K562 (cell line): ENCODE data around the gene SEC31A. TPM values are rescaled to one million over a fixed set of nuclear protein-coding genes. Genes with fewer than 3 reads are reported as not detected.

Experiments used
- E2F6 ChIP-seq, 2 experiments: IDR thresholded peaks; 2 replicates each; pipeline ENCODE4 v1.6.1; 2011; ENCODE audit warnings: borderline replicate concordance in 1 of 2, control low read depth in 1 of 2, low read depth in 1 of 2, low read length in 1 of 2, mild to moderate bottlenecking in 1 of 2, mixed read lengths in 1 of 2, moderate library complexity in 1 of 2; ENCODE audit not compliant: insufficient read depth in 1 of 2, insufficient read length in 1 of 2, poor library complexity in 1 of 2, severe bottlenecking in 1 of 2; ENCODE audit errors: extremely low read depth in 1 of 2
- GATAD2B ChIP-seq: fragments of 450-650 bp; IDR thresholded peaks from 2 replicates; pipeline ENCODE4 v1.6.1; 2017; ENCODE audit warnings: mild to moderate bottlenecking, borderline replicate concordance
- MAZ ChIP-seq, 2 experiments: fragments of 450-650 bp in 1 of 2; sonication (generic) in 1 of 2; formaldehyde crosslinking; IDR thresholded peaks in 1 of 2; conservative IDR thresholded peaks in 1 of 2; 2 replicates each; pipeline versions ENCODE4 v1.4.0 to v1.5.0; 2020; ENCODE audit warnings: mild to moderate bottlenecking in 1 of 2, missing genetic modification reagents in 1 of 2
- MYNN ChIP-seq, 2 experiments: sonication (generic); formaldehyde crosslinking in 1 of 2; IDR thresholded peaks; 2 replicates each; pipeline versions ENCODE4 v1.5.0 to v1.6.1; 2016 to 2020; ENCODE audit warnings: antibody characterized with exemption in 1 of 2, missing genetic modification reagents in 1 of 2
- RAD21 ChIP-seq, 2 experiments: fragments of 250-450 bp in 1 of 2; fragments of 450-650 bp in 1 of 2; sonication (Bioruptor Pico) in 1 of 2; formaldehyde crosslinking in 1 of 2; IDR thresholded peaks in 1 of 2; conservative IDR thresholded peaks in 1 of 2; 2 replicates each; pipeline versions ENCODE4 v1.4.0 to v1.8.0; 2020 to 2022; ENCODE audit warnings: mild to moderate bottlenecking in 2 of 2, moderate library complexity in 1 of 2
- REST ChIP-seq, 2 experiments: fragments of 450-650 bp; formaldehyde crosslinking in 1 of 2; IDR thresholded peaks; 2 replicates each; pipeline versions ENCODE4 v1.4.0 to v1.6.1; 2014 to 2020; ENCODE audit warnings: mild to moderate bottlenecking in 2 of 2, borderline replicate concordance in 1 of 2, low read depth in 1 of 2
- SIN3B ChIP-seq: fragments of 450-650 bp; IDR thresholded peaks from 2 replicates; pipeline ENCODE4 v1.6.1; 2017; ENCODE audit warnings: low read depth, mild to moderate bottlenecking, moderate library complexity
- SMAD3 ChIP-seq: fragments of 450-650 bp; formaldehyde crosslinking; conservative IDR thresholded peaks from 2 replicates; pipeline ENCODE4 v1.4.0; 2020; ENCODE audit warnings: mild to moderate bottlenecking
- UBTF ChIP-seq, 2 experiments: IDR thresholded peaks; 2 replicates each; pipeline ENCODE4 v1.6.1; 2012; ENCODE audit warnings: improper control_type of control experiment in 2 of 2, low read depth in 2 of 2, low read length in 2 of 2, borderline replicate concordance in 1 of 2
- ZFPM2 ChIP-seq: fragments of 250-450 bp; sonication (Bioruptor Pico); IDR thresholded peaks from 2 replicates; pipeline ENCODE4 v1.5.1; 2022; ENCODE audit warnings: mild to moderate bottlenecking
- ZKSCAN1 ChIP-seq: fragments of 150-350 bp; IDR thresholded peaks from 2 replicates; pipeline ENCODE4 v1.6.1; 2016; ENCODE audit warnings: low read depth, low read length
- ZNF263 ChIP-seq: sonication (generic); formaldehyde crosslinking; IDR thresholded peaks from 2 replicates; pipeline ENCODE4 v1.8.0; 2022; ENCODE audit warnings: mild to moderate bottlenecking, missing genetic modification reagents, borderline replicate concordance
- ZNF431 ChIP-seq: sonication (generic); formaldehyde crosslinking; IDR thresholded peaks from 2 replicates; pipeline ENCODE4 v1.8.0; 2022; ENCODE audit warnings: mild to moderate bottlenecking, missing genetic modification reagents
- polyA plus RNA-seq, 8 experiments: library from polyadenylated mRNA; depleted of rRNA in 4 of 8; stranded (reverse) in 5 of 8; unstranded in 3 of 8; fragments of >200 nt; fragmentation: Nextera tagmentation in 2 of 8; fragmentation: Illumina TruSeq in 1 of 8; extraction: Ambion mirVana in 2 of 8; extraction: Trizol in 1 of 8; gene quantifications; 2 replicates each; pipeline versions ENCODE4 v1.2.1 to v1.2.3, GENCODE V29; 2011 to 2014; ENCODE audit warnings: inconsistent platforms in 1 of 8, missing spikeins in 1 of 8
- total RNA-seq, 7 experiments: library from RNA; depleted of rRNA in 6 of 7; stranded (reverse); fragments of >200 nt in 6 of 7; fragmentation: Illumina TruSeq in 2 of 7; extraction: Trizol in 2 of 7; gene quantifications; 2 replicates each; pipeline versions ENCODE4 v1.2.1 to v1.2.3, GENCODE V29; 2011 to 2021; ENCODE audit warnings: low replicate concordance in 1 of 7

SEC31A gene
- total and polyA plus RNA-seq, 9 of the 15 experiments (the other 6 are each of a cell fraction or from before 2014, with no cell fraction given), result 78.9 to 241 (median 173) TPM

GRCh38 chr4:82890901-82891706 lies at the start of gene SEC31A (continued):
- TF ChIP-seq GATAD2B, result peak; percentile 38; the same call in 1 of the 2 replicates
- no peak for TF ChIP-seq RAD21 (CRISPR knock-in tag; conservative IDR thresholded peaks at IDR 0.05 in 1 of 2, IDR thresholded peaks at IDR 0.05 in 1 of 2)
- TF ChIP-seq REST (IDR thresholded peaks at IDR 0.05; ENCODE audit: borderline replicate concordance), result no peak
- no peak for TF ChIP-seq REST (CRISPR knock-in tag; IDR thresholded peaks at IDR 0.05; ENCODE audit: low read depth)
- no peak; the same call in 1 of the 2 replicates for TF ChIP-seq ZKSCAN1
- peak; percentile 78 to 93; a peak in 3 of 4 replicates for TF ChIP-seq UBTF (IDR thresholded peaks at IDR 0.05; ENCODE audit: borderline replicate concordance in 1 of 2, low read depth in 2 of 2, low read length in 2 of 2)
- peak in 1 of 2 experiments; percentile 78; a peak in 3 of 4 replicates for TF ChIP-seq MAZ (CRISPR knock-in tag; conservative IDR thresholded peaks at IDR 0.05 in 1 of 2, IDR thresholded peaks at IDR 0.05 in 1 of 2)
- 0 out of 2 replicates have a peak, but pooled peaks have one; percentile 41 for TF ChIP-seq SMAD3
- TF ChIP-seq ZNF431 (CRISPR knock-in tag), result peak; percentile 70
- peak in 1 of 2 experiments; percentile 23 for TF ChIP-seq E2F6 (IDR thresholded peaks at IDR 0.05; ENCODE audit: borderline replicate concordance in 1 of 2, extremely low read depth in 1 of 2, insufficient read depth in 1 of 2, insufficient read length in 1 of 2, low read depth in 1 of 2, low read length in 1 of 2, poor library complexity in 1 of 2, severe bottlenecking in 1 of 2)
- no peak; the same call in none of the 2 replicates for TF ChIP-seq MYNN (IDR thresholded peaks at IDR 0.05)
- TF ChIP-seq MYNN (CRISPR knock-in tag; IDR thresholded peaks at IDR 0.05), result no peak
- TF ChIP-seq SIN3B, result peak; percentile 31; the same call in 1 of the 2 replicates
- TF ChIP-seq ZNF263, result no peak; the same call in 1 of the 2 replicates
- no peak for TF ChIP-seq ZFPM2 (CRISPR knock-in tag)
